Bone marrow (tissue), 2 donors: ENCODE results near the gene SMO.
"Not testable (repeated sequence)": the region's sequence is repeated elsewhere in the genome, so short reads cannot be mapped to it uniquely, and the experiment has no call there.

Source experiments
- DNase-seq, 2 donors: peaks; one replicate each; lab custom pipeline; 2025; lab: John Stamatoyannopoulos, UW

SMO gene

GRCh38 chr7:129238546-129238945 is 50.1 kb downstream of the SMO start:
- DNase-seq = no peak

GRCh38 chr7:129240119-129240820 is 51.8 kb downstream of the SMO start:
- DNase-seq = no peak

GRCh38 chr7:129244220-129244619 is 55.8 kb downstream of the SMO start:
- DNase-seq = no peak

- DNase-seq = no peak
Measured at GRCh38 chr7:129245533-129245932, 57.1 kb downstream of the SMO start.

- no peak for DNase-seq
Measured at GRCh38 chr7:129247087-129247486, 58.7 kb downstream of the SMO start.

- DNase-seq = no peak
Measured at GRCh38 chr7:129252128-129252527, 63.7 kb downstream of the SMO start.

- not testable (repeated sequence) for DNase-seq
Measured at GRCh38 chr7:129252603-129253002, 64.2 kb downstream of the SMO start.

- no peak for DNase-seq
Measured at GRCh38 chr7:129255800-129256199, 67.4 kb downstream of the SMO start.

GRCh38 chr7:129256221-129256620 is 67.8 kb downstream of the SMO start:
- DNase-seq = no peak

- no peak for DNase-seq
Measured at GRCh38 chr7:129257168-129257567, 68.7 kb downstream of the SMO start.

GRCh38 chr7:129258649-129259389 is 70.4 kb downstream of the SMO start:
- DNase-seq = no peak

- no peak for DNase-seq
Measured at GRCh38 chr7:129262324-129262723, 73.9 kb downstream of the SMO start.
